Jurkat, Clone E6-1 (cell line): ENCODE data around the gene EEPD1.
"Not testable (repeated sequence)": the region's sequence is repeated elsewhere in the genome, so short reads cannot be mapped to it uniquely, and the experiment has no call there.

Source experiments
- DNase-seq: peaks from one replicate; pipeline ENCODE4 v3.0.0-alpha.2; 2011; ENCODE audit warnings: low read depth, low spot score
- H3K4me3 ChIP-seq: 2 replicates; pipeline ENCODE4 v1.5.1; 2011; ENCODE audit warnings: mild to moderate bottlenecking, low read length, control low read depth, moderate library complexity

The EEPD1 gene

DNA sequence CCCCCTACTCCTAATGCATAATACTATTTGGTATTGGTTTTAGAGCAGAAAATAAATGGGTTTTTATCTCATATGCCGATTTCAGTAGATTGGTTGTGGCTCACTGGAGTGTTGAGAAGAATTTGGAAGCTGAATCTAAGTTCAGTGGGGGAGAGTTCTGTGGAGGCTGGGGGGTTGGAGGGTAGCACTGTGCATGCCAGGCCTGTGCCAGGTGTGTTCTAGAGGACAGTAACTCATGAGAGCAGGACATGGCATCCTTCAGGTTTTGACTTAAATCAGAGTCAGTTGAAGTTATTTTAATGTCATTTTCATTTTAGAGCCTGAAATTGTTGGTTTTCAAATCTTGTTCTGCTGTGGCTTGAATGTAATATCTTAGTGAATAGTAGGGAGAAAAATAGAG, 79.5 kb downstream of the EEPD1 start:
- H3K4me3 ChIP-seq: no peak overlapping the region
- no peak for DNase-seq

DNA sequence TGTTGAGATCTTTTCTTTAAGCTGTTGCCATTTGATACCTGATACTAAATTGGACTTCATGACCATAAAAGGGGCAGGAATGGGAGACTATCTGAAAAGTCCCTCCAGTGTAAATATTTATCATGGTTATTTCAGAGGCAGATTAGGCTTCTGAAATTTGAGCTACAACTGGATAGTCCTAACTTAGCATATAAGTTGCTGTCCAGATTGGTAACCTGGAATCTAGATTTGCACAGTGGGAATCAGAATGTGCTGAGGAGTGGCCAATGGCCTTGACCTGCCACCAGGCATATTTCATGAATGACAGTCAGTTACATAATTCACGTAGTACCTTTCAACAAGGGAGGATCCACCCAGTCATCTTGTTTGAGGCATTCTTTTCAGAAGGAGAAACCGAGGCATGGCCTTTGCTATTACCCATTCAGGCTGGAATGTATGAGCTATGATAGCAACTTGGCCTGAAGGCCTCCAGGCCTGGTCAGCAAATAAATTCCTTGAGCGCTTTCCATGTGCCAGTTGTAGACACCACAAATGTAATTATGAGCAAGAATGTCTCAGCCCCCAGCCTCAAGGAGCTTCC, 80.0 kb downstream of the EEPD1 start:
- H3K4me3 ChIP-seq: no peak overlapping the region
- no peak for DNase-seq

DNA sequence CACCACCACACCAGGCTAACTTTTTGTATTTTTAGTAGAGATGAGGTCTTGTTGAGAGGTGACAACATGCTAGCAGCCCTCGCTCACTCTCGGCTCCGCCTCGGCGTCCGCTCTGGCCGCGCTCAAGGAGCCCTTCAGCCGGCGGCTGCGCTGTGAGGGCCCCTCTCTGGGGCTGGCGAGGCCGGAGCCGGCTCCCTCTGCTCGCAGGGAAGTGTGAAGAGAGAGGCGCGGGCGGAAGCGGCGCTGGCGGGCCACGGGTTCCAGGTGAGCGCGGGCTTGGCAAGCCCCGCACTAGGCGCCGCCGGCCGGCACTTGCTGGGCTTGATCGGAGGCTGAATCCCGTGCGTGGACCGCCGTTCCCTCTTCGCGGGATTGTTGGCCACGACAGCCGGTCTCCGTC, 83.0 kb downstream of the EEPD1 start:
- H3K4me3 ChIP-seq: no peak overlapping the region
- DNase-seq: no peak

DNA sequence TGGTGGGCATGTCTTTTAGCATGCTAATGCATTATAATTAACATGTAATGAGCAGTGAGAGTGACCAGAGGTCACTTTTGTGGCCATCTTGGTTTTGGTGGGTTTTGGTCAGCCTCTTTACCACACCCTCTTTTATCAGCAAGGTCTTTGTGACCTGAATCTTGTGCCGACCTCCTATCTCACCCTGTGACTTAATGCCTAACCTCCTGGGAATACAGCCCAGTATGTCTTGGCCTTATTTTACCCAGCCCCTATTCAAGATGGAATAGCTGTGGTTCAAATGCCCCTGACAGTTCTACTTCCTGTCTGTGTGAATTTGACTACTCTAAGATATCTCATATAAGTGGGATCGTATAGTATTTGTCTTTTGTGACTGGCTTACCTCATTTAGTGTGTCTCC, 85.1 kb downstream of the EEPD1 start:
- DNase-seq: no peak
- H3K4me3 ChIP-seq: no peak overlapping the region

DNA sequence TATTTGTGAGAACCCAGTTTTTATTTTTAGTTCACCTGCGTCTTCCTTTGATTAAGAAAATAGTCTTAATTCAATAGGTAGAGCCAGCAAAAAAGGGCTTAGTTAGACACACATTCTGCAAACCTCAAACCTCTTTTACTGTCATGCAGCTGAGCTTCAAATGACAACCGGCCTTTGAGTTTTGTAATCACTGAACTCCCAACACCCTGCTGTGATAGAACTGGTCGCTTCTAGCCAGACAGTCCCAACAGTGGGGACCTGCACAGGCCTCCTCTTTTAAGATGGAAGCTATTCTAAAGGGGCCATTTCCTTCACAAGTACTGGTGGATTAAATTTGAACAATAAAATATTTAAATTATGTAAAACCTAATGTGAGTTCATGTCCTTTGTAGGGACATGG, 90.3 kb downstream of the EEPD1 start:
- not testable (repeated sequence) for DNase-seq

DNA sequence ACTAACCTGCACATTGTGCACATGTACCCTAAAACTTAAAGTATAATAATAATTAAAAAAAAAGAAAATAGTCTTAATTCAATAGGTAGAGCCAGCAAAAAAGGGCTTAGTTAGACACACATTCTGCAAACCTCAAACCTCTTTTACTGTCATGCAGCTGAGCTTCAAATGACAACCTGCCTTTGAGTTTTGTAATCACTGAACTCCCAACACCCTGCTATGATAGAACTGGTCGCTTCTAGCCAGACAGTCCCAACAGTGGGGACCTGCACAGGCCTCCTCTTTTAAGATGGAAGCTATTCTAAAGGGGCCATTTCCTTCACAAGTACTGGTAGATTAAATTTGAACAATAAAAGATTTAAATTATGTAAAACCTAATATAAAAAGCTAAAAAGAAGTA, 90.9 kb downstream of the EEPD1 start:
- H3K4me3 ChIP-seq, DNase-seq: not testable (repeated sequence)

More for the DNA sequence above, 90.3 kb downstream of the EEPD1 start:
- H3K4me3 ChIP-seq: not testable (repeated sequence)

DNA sequence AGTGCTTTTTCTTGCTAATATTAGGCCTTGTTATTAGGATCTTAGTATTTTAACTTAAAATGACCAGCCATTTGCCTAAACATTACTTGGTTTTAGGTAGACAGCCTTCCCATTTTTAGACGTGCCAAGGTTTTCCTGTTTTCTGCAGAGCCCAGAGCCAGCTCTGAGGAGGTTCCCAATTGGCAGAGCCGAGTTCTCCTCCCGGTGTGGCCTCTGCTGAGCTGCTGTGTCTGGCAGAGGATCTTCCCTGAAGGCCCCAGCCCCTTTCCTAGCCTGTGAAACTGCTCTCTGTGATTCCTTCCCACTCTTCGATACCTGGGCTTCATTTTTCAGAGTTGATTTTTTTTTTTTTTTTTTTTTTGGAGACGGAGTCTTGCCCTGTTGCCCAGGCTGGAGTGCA, 91.4 kb downstream of the EEPD1 start:
- H3K4me3 ChIP-seq: no peak overlapping the region

DNA sequence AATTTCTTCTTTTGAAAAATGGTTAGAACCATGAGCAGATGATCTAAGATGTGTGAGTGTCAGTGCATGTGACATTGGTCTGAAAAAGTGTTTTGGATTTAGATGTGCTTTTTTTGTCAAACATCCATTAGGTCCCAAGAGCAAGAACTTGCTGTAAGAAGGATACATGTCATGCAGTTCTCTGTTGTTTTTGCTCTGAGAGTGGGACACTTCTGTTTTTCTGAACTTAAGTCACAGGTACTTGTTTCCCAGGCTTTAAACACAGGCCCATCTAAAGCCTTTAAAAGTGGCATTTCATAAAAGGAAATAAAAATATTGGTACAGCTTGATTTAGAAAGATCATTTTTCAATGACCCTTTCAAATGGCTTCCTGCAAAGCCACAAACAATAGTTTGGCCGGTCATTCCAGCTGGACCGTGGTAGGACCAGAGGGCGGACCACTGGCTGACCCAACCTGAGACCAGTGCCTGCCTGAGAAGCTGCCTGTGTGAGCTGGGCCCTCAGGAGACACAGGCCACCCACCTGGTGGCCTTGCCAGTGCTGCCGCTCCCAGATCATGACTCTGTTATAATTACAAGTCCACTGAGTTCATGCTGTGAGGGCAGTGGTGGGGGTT, 92.7 kb downstream of the EEPD1 start:
- no peak overlapping the region for H3K4me3 ChIP-seq
- DNase-seq: no peak

More for the DNA sequence above, 91.4 kb downstream of the EEPD1 start:
- DNase-seq: no peak

DNA sequence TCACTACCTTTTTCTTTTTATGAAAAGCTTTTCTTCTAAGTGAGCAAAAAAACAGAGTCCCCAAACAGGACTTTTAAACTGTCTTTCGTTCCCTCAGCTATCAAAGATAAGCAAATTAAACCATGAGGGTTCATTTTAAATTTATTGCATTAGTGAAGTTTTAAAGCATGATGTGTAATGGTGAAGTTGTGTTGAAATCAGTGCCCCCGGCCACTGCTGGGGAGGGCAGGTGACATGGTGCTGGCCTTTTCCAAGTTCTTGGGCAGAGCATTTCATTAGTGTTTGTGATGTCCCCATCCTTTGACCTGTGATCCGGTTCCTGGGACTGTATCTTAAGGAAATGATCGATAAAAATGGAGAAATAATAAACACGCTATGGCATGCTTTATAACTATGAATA, 96.0 kb downstream of the EEPD1 start:
- DNase-seq: no peak
- no peak overlapping the region for H3K4me3 ChIP-seq

DNA sequence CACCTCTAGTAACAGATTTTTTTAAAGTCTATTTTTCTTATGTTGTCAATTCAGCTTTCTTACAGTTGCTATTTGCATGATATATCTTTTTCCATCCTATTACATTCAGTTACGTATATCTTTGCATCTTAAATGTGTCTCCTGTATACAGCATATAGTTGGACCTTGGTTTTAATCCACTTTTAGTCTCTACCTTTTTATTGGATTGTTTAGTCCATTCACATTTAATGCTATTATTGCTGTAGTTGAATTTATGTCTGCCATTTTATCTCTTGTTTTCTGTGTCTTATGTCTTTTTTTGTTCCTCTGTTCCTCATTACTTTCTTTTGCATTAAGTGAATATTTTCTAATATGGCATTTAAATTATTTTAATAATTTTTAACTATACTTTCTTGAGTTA, 100.6 kb downstream of the EEPD1 start:
- no peak overlapping the region for H3K4me3 ChIP-seq
- no peak for DNase-seq

DNA sequence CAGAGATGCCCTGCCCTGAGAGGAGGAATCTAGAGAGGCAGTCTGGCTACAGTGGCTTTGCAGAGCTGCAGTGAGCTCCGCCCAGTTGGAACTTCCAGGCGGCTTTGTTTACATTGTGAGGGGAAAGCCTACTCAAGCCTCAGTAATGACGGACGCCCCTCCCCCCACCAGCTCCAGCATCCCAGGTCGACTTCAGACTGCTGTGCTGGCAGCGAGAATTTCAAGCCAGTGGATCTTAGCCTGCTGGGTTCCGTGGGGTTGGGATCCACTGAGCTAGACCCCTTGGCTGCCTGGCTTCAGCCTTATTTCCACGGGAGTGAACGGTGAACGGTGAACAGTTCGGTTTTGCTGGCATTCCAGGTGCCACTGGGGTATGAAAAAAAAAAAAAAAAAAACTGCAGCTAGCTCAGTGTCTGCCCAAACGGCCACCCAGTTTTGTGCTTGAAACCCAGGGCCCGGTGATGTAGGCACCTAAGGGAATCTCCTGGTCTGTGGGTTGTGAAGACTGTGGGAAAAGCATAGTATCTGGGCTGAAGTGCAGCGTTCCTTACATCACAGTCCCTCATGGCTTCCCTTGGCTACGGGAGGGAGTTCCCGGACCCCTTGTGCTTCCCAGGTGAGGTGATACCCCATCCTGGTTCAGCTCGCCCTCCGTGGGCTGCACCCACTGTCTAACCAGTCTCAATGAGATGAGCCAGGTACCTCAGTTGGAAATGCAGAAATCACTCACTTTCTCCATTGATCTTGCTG, 105.6 kb downstream of the EEPD1 start:
- not testable (repeated sequence) for DNase-seq, H3K4me3 ChIP-seq

DNA sequence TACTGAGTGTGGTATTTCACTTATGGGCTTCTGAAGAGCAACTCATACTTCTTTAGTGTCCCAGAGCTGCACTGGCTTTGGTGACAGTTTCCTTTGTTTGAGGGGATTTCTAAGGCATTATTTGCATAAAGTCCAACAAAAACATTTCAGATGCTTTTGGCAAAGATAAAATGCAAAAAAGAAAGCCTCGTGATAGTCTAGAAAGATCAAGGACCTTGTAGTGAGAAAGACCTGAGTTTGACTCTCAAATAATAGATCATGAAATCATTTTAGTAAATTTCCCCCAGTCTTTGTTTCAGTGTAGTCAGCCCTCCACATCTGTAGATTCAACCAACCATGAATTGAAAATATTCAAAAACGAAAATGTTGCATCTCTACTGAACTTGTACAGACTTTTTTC, 107.4 kb downstream of the EEPD1 start:
- DNase-seq: no peak
- no peak overlapping the region for H3K4me3 ChIP-seq

DNA sequence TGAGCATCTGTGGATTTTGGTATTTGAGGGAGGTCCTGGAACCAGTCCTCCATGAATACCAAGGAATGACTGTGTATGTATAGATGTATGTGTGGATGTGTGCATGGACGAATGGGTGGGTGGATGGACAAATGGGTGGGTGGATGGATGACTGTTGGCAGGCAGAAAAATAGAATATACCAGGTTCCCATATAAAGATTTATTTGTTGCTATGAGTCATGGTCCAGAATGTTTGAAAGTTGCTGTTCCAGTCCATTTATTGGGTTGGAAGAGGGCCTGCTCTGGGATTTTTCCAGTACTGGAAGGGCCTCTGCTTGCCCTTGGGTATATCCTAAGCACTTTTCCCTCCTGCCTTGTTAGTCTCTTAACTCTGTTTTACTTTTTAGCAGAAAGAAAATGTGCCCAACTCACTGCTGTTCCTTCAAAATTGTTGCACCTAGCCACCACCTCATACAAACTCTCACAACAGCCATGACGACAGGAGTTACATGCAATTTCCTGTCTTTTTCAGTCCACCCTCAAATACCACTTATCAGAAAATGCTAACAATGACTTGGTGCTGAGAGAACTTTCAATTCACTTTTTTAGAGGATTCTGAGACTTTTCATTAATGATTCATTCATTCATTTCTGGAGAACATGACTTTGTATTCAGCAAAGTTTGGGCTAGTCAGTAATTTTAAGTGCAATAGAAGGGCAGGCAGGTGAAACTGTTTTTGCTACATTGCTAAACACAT, 108.1 kb downstream of the EEPD1 start:
- no peak for DNase-seq
- H3K4me3 ChIP-seq: no peak overlapping the region

DNA sequence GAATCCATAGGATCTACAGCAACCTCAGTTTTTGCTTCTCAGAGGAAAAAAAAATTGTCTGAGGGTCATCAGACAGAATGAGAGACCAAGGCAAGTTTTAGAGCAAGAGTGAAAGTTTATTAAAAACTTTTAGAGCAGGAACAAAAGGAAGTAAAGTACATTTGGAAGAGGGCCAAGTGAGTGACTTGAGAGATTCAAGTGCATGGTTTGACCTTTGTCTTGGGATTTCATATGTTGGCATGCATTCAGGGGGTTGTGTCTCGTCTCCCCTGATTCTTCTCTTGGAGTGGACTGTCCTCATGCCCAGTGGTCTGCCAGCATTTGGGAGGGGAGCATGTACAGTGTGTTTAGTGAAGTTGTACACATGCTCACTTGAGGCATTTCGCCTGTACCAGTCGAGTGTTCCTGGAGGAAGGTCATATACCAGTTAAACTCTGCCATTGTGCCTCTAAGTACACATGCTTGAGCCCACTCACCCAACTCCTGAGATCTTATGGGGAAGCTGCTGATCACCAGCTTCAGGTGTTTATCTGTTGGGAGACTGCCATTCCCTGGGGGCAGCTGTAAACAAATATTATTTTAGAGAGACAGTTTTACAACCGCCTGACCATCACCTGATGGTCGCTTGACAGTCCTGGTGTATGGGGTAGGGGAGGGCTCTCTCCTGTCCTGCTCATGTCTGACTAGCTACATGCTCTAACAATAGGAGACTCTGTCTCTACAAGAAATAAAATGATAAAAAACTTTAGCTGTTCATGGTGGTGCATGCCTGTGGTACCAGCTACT, 109.4 kb downstream of the EEPD1 start:
- H3K4me3 ChIP-seq: no peak overlapping the region
- DNase-seq: no peak

DNA sequence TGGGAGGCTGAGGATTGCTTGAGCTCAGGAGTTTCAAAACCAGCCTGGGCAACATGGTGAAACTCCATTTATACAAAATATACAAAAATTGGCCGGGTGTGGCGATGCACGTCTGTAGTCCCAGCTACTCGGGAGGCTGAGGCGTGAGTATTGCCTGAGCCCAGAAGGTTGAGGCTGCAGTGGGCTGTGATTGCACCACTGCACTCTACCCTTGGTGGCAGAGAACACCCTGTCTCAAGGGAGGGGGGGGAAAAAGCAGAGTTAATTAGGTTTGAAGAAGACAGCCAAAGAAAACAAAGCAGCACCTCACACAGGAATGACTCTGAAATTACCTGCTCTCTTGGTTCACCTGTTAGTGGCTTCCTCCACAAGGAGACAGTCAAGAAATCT, 110.0 kb downstream of the EEPD1 start:
- H3K4me3 ChIP-seq: no peak overlapping the region
- no peak for DNase-seq

DNA sequence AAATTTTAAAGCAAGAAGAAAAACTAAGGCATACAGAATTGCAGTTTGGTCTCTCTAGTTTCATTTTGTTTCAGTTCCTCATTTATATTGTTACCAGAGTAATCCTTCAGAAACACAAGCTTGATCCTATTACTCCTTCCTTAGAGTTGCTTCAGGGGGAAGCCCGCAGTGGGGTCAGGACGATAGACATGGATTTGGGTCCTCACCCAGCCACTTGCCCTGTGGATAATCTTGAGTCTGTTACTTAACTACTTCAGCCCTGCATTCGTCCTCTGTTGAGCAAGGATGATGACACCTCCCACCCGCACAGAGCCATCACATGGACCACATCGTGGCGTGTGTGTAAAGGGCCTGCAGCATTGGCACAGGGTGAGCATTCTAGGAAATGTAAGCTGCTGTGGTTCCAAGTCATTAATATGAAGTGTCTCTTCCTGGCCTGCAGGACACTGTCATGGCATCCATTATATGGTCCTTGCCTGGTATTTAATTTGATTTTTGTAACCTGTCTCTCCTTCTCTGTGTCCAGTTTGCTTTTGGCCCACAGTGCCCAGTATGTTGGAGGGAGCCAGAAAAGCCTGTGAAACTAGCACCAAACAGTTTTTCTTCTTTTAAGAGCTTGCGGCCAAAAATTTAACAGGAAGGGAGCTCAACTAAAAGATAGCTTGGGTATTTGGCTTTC, 111.2 kb downstream of the EEPD1 start:
- no peak for DNase-seq
- H3K4me3 ChIP-seq: no peak overlapping the region

DNA sequence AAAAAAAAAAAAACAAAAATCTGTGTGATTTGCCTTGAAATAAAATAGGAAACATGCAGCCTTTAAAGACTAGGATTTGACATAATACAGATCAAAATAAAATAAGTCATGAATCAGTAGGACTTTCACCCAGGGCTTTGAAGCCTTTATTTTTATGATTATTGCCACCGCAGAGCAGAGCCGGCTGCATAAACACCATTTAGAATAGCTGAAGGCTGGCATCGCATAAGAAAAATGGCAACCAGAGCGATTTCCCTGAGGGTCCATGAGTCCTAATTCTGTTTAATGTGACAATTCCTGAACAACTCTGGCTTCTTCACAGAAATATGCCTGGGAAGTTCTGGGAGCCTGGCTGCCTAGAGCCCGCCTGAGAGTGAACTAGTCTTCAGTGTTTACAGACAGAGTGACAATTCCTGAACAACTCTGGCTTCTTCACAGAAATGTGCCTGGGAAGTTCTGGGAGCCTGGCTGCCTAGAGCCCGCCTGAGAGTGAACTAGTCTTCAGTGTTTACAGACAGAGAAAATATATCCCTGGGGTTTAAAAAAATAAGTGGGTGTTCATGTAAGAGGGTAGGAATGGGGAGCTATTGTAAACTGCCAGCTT, 112.0 kb downstream of the EEPD1 start:
- no peak for DNase-seq
- H3K4me3 ChIP-seq: no peak overlapping the region

DNA sequence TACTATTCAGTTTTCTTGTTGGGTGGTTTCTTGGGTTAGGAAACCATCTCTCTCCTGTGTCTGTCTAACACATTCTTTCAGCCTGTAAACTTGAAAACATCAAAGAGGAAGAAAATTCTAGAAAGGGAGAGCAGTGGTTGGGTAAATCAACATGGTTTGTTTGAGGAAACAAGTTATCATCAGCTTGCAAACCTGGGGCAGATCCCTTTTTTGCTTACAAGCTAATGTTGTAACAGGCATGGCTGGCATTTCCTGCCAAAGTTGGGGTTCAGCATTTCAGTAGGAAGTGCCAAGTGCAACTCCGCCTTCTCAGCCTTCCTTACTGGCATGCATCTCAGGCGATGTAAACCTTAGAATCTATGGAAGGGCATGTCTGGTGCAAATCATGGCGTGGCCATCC, 112.6 kb downstream of the EEPD1 start:
- no peak for DNase-seq

More for the DNA sequence above, 112.6 kb downstream of the EEPD1 start:
- H3K4me3 ChIP-seq: no peak overlapping the region
